Measurements from ENCODE around the gene PREP.

The PREP gene

GRCh38 chr6:105330913-105331312, 72.0 kb downstream of the PREP start:
- FAIRE-seq (no peak), DNase-seq (ENCODE audit: insufficient read length, low spot score) (no peak)

GRCh38 chr6:105330364-105330763, 72.5 kb downstream of the PREP start:
- FAIRE-seq (no peak), DNase-seq (ENCODE audit: insufficient read length, low spot score) (no peak)
- TF ChIP-seq POU2F2 (IDR thresholded peaks at IDR 0.05; ENCODE audit: low read depth, low read length) (no peak), POLR2A (IDR thresholded peaks at IDR 0.05; ENCODE audit: low read depth, low read length) (no peak)

More at GRCh38 chr6:105330913-105331312, 72.0 kb downstream of the PREP start:
- TF ChIP-seq PAX5 (IDR thresholded peaks at IDR 0.05; ENCODE audit: insufficient read depth, low read length, severe bottlenecking): no peak
- TF ChIP-seq TAF1 (IDR thresholded peaks at IDR 0.05; ENCODE audit: low read depth, low read length): no peak
- no peak for TF ChIP-seq POU2F2 (IDR thresholded peaks at IDR 0.05; ENCODE audit: low read depth, low read length)
- no peak for TF ChIP-seq POLR2AphosphoS5 (IDR thresholded peaks at IDR 0.05; ENCODE audit: low read depth, low read length)
- TF ChIP-seq SPI1 (IDR thresholded peaks at IDR 0.05; ENCODE audit: low read depth, low read length): no peak
- TF ChIP-seq POLR2A (IDR thresholded peaks at IDR 0.05; ENCODE audit: low read depth, low read length): no peak

GRCh38 chr6:105326833-105327770, 75.8 kb downstream of the PREP start:
- DNase-seq (ENCODE audit: insufficient read length, low spot score) (no peak), FAIRE-seq (no peak)
- TF ChIP-seq POLR2AphosphoS5 (IDR thresholded peaks at IDR 0.05; ENCODE audit: low read depth, low read length): no peak
- TF ChIP-seq TAF1 (IDR thresholded peaks at IDR 0.05; ENCODE audit: low read depth, low read length): no peak
- no peak for TF ChIP-seq SPI1 (IDR thresholded peaks at IDR 0.05; ENCODE audit: low read depth, low read length)
- no peak for TF ChIP-seq POLR2A (IDR thresholded peaks at IDR 0.05; ENCODE audit: low read depth, low read length)
- TF ChIP-seq POU2F2 (IDR thresholded peaks at IDR 0.05; ENCODE audit: low read depth, low read length): no peak
- no peak for TF ChIP-seq PAX5 (IDR thresholded peaks at IDR 0.05; ENCODE audit: insufficient read depth, low read length, severe bottlenecking)

- FAIRE-seq (no peak), DNase-seq (ENCODE audit: insufficient read length, low spot score) (no peak)
- no peak for TF ChIP-seq SPI1 (IDR thresholded peaks at IDR 0.05; ENCODE audit: low read depth, low read length)
- TF ChIP-seq TAF1 (IDR thresholded peaks at IDR 0.05; ENCODE audit: low read depth, low read length): no peak
- TF ChIP-seq POLR2A (IDR thresholded peaks at IDR 0.05; ENCODE audit: low read depth, low read length): no peak
- TF ChIP-seq POLR2AphosphoS5 (IDR thresholded peaks at IDR 0.05; ENCODE audit: low read depth, low read length): no peak
- no peak for TF ChIP-seq POU2F2 (IDR thresholded peaks at IDR 0.05; ENCODE audit: low read depth, low read length)
- TF ChIP-seq PAX5 (IDR thresholded peaks at IDR 0.05; ENCODE audit: insufficient read depth, low read length, severe bottlenecking): no peak
Observed at GRCh38 chr6:105326216-105326615, 76.7 kb downstream of the PREP start.

GRCh38 chr6:105324386-105324950, 78.4 kb downstream of the PREP start:
- DNase-seq (ENCODE audit: insufficient read length, low spot score) (no peak), FAIRE-seq (no peak)
- TF ChIP-seq POU2F2 (IDR thresholded peaks at IDR 0.05; ENCODE audit: low read depth, low read length) (no peak), PAX5 (IDR thresholded peaks at IDR 0.05; ENCODE audit: insufficient read depth, low read length, severe bottlenecking) (no peak), SPI1 (IDR thresholded peaks at IDR 0.05; ENCODE audit: low read depth, low read length) (no peak), POLR2AphosphoS5 (IDR thresholded peaks at IDR 0.05; ENCODE audit: low read depth, low read length) (no peak), POLR2A (IDR thresholded peaks at IDR 0.05; ENCODE audit: low read depth, low read length) (no peak), TAF1 (IDR thresholded peaks at IDR 0.05; ENCODE audit: low read depth, low read length) (no peak)

- no peak for DNase-seq (ENCODE audit: insufficient read length, low spot score)
- FAIRE-seq: no peak
- TF ChIP-seq PAX5 (IDR thresholded peaks at IDR 0.05; ENCODE audit: insufficient read depth, low read length, severe bottlenecking) (no peak), POLR2AphosphoS5 (IDR thresholded peaks at IDR 0.05; ENCODE audit: low read depth, low read length) (no peak), SPI1 (IDR thresholded peaks at IDR 0.05; ENCODE audit: low read depth, low read length) (no peak), POU2F2 (IDR thresholded peaks at IDR 0.05; ENCODE audit: low read depth, low read length) (no peak), TAF1 (IDR thresholded peaks at IDR 0.05; ENCODE audit: low read depth, low read length) (no peak), POLR2A (IDR thresholded peaks at IDR 0.05; ENCODE audit: low read depth, low read length) (no peak)
Observed at GRCh38 chr6:105322499-105323225, 80.2 kb downstream of the PREP start.

GRCh38 chr6:105321728-105322127, 81.2 kb downstream of the PREP start:
- no peak for TF ChIP-seq POU2F2 (IDR thresholded peaks at IDR 0.05; ENCODE audit: low read depth, low read length)
- TF ChIP-seq SPI1 (IDR thresholded peaks at IDR 0.05; ENCODE audit: low read depth, low read length): no peak
- TF ChIP-seq POLR2A (IDR thresholded peaks at IDR 0.05; ENCODE audit: low read depth, low read length): no peak
- TF ChIP-seq PAX5 (IDR thresholded peaks at IDR 0.05; ENCODE audit: insufficient read depth, low read length, severe bottlenecking): no peak
- TF ChIP-seq POLR2AphosphoS5 (IDR thresholded peaks at IDR 0.05; ENCODE audit: low read depth, low read length): no peak
- TF ChIP-seq TAF1 (IDR thresholded peaks at IDR 0.05; ENCODE audit: low read depth, low read length): no peak
- FAIRE-seq: no peak
- DNase-seq (ENCODE audit: insufficient read length, low spot score): no peak

- TF ChIP-seq TAF1 (IDR thresholded peaks at IDR 0.05; ENCODE audit: low read depth, low read length): no peak
- TF ChIP-seq PAX5 (IDR thresholded peaks at IDR 0.05; ENCODE audit: insufficient read depth, low read length, severe bottlenecking): no peak
- TF ChIP-seq SPI1 (IDR thresholded peaks at IDR 0.05; ENCODE audit: low read depth, low read length): no peak
- no peak for TF ChIP-seq POLR2AphosphoS5 (IDR thresholded peaks at IDR 0.05; ENCODE audit: low read depth, low read length)
- TF ChIP-seq POU2F2 (IDR thresholded peaks at IDR 0.05; ENCODE audit: low read depth, low read length): no peak
- TF ChIP-seq POLR2A (IDR thresholded peaks at IDR 0.05; ENCODE audit: low read depth, low read length): no peak
- FAIRE-seq (no peak), DNase-seq (ENCODE audit: insufficient read length, low spot score) (no peak)
Observed at GRCh38 chr6:105321207-105321606, 81.7 kb downstream of the PREP start.

- no peak for FAIRE-seq
- no peak for DNase-seq (ENCODE audit: insufficient read length, low spot score)
- no peak for TF ChIP-seq PAX5 (IDR thresholded peaks at IDR 0.05; ENCODE audit: insufficient read depth, low read length, severe bottlenecking)
- TF ChIP-seq TAF1 (IDR thresholded peaks at IDR 0.05; ENCODE audit: low read depth, low read length): no peak
- no peak for TF ChIP-seq POLR2A (IDR thresholded peaks at IDR 0.05; ENCODE audit: low read depth, low read length)
- TF ChIP-seq POLR2AphosphoS5 (IDR thresholded peaks at IDR 0.05; ENCODE audit: low read depth, low read length): no peak
- TF ChIP-seq SPI1 (IDR thresholded peaks at IDR 0.05; ENCODE audit: low read depth, low read length): no peak
- TF ChIP-seq POU2F2 (IDR thresholded peaks at IDR 0.05; ENCODE audit: low read depth, low read length): no peak
Observed at GRCh38 chr6:105320765-105321164, 82.1 kb downstream of the PREP start.
